ENCODE measurements around the gene FGF14.

FGF14 gene

GRCh38 chr13:102195566-102196462 lies 206.0 kb downstream of the FGF14 start:
- no peak overlapping the region for H3K27ac ChIP-seq (ENCODE audit: low read length)
- no peaks in the 10 kb centered on the region for H3K4me1 ChIP-seq (ENCODE audit: low read length)
- no peak for TF ChIP-seq CTCF (IDR thresholded peaks at IDR 0.05; ENCODE audit: low read depth, low read length)
- no peak for TF ChIP-seq EZH2phosphoT487 (IDR thresholded peaks at IDR 0.05; ENCODE audit: low read depth)
- no peak overlapping the region for H3K4me2 ChIP-seq (ENCODE audit: low read length)
- H3K79me2 ChIP-seq (ENCODE audit: low read length) = no peaks in the 10 kb centered on the region
- no peaks in the 10 kb centered on the region for H3K27me3 ChIP-seq (ENCODE audit: low read depth, low read length)
- H2AFZ ChIP-seq (ENCODE audit: low read depth, low read length) = no peak overlapping the region
- no peak overlapping the region for H3K9ac ChIP-seq (ENCODE audit: low read length)
- no peaks in the 10 kb centered on the region for H3K9me3 ChIP-seq (ENCODE audit: insufficient read depth, low read length)
- no peaks in the 10 kb centered on the region for H3K36me3 ChIP-seq (replicated peaks; ENCODE audit: low read depth, low read length)
- H3K4me3 ChIP-seq (ENCODE audit: low read length) = no peak overlapping the region
- no peaks in the 10 kb centered on the region for H4K20me1 ChIP-seq (ENCODE audit: insufficient read depth, low read length)

GRCh38 chr13:102192858-102193257 lies 209.0 kb downstream of the FGF14 start:
- H3K27ac ChIP-seq (ENCODE audit: low read length) = no peak overlapping the region
- no peaks in the 10 kb centered on the region for H3K4me1 ChIP-seq (ENCODE audit: low read length)
- H3K4me2 ChIP-seq (ENCODE audit: low read length) = no peak overlapping the region
- H3K27me3 ChIP-seq (ENCODE audit: low read depth, low read length) = no peaks in the 10 kb centered on the region
- H3K79me2 ChIP-seq (ENCODE audit: low read length) = no peaks in the 10 kb centered on the region
- TF ChIP-seq EZH2phosphoT487 (IDR thresholded peaks at IDR 0.05; ENCODE audit: low read depth) (no peak), CTCF (IDR thresholded peaks at IDR 0.05; ENCODE audit: low read depth, low read length) (no peak)
- H3K4me3 ChIP-seq (ENCODE audit: low read length) = no peak overlapping the region
- H3K9me3 ChIP-seq (ENCODE audit: insufficient read depth, low read length) = no peaks in the 10 kb centered on the region
- H2AFZ ChIP-seq (ENCODE audit: low read depth, low read length) = no peak overlapping the region
- H4K20me1 ChIP-seq (ENCODE audit: insufficient read depth, low read length) = no peaks in the 10 kb centered on the region
- no peaks in the 10 kb centered on the region for H3K36me3 ChIP-seq (replicated peaks; ENCODE audit: low read depth, low read length)
- no peak overlapping the region for H3K9ac ChIP-seq (ENCODE audit: low read length)

GRCh38 chr13:102191951-102192502 lies 209.8 kb downstream of the FGF14 start:
- Histone ChIP-seq H3K4me3 (ENCODE audit: low read length) (no peak overlapping the region), H3K36me3 (replicated peaks; ENCODE audit: low read depth, low read length) (no peaks in the 10 kb centered on the region), H3K27me3 (ENCODE audit: low read depth, low read length) (no peaks in the 10 kb centered on the region), H2AFZ (ENCODE audit: low read depth, low read length) (no peak overlapping the region), H3K9ac (ENCODE audit: low read length) (no peak overlapping the region), H4K20me1 (ENCODE audit: insufficient read depth, low read length) (no peaks in the 10 kb centered on the region), H3K27ac (ENCODE audit: low read length) (no peak overlapping the region), H3K79me2 (ENCODE audit: low read length) (no peaks in the 10 kb centered on the region), H3K9me3 (ENCODE audit: insufficient read depth, low read length) (no peaks in the 10 kb centered on the region), H3K4me1 (ENCODE audit: low read length) (no peaks in the 10 kb centered on the region), H3K4me2 (ENCODE audit: low read length) (no peak overlapping the region)
- TF ChIP-seq EZH2phosphoT487 (IDR thresholded peaks at IDR 0.05; ENCODE audit: low read depth) (no peak), CTCF (IDR thresholded peaks at IDR 0.05; ENCODE audit: low read depth, low read length) (no peak)

GRCh38 chr13:102190930-102191329 lies 210.9 kb downstream of the FGF14 start:
- Histone ChIP-seq H4K20me1 (ENCODE audit: insufficient read depth, low read length) (no peaks in the 10 kb centered on the region), H3K79me2 (ENCODE audit: low read length) (no peaks in the 10 kb centered on the region), H3K36me3 (replicated peaks; ENCODE audit: low read depth, low read length) (no peaks in the 10 kb centered on the region), H3K4me1 (ENCODE audit: low read length) (no peaks in the 10 kb centered on the region), H3K27me3 (ENCODE audit: low read depth, low read length) (no peaks in the 10 kb centered on the region), H3K4me3 (ENCODE audit: low read length) (no peak overlapping the region), H3K27ac (ENCODE audit: low read length) (no peak overlapping the region), H3K9ac (ENCODE audit: low read length) (no peak overlapping the region), H3K9me3 (ENCODE audit: insufficient read depth, low read length) (no peaks in the 10 kb centered on the region), H3K4me2 (ENCODE audit: low read length) (no peak overlapping the region), H2AFZ (ENCODE audit: low read depth, low read length) (no peak overlapping the region)
- TF ChIP-seq CTCF (IDR thresholded peaks at IDR 0.05; ENCODE audit: low read depth, low read length) (no peak), EZH2phosphoT487 (IDR thresholded peaks at IDR 0.05; ENCODE audit: low read depth) (no peak)
